GM23248 (cell line): ENCODE data around the gene ETNPPL. TPM values are rescaled to one million over a fixed set of nuclear protein-coding genes. Genes with fewer than 3 reads are reported as not detected.

Experiments
- DNase-seq: peaks from one replicate; pipeline ENCODE4 v3.0.0-alpha.2; 2015
- H2AFZ ChIP-seq: fragments of 200-600 bp; sonication (generic); 2 replicates; pipeline ENCODE4 v1.6.1; 2016; ENCODE audit warnings: antibody characterized with exemption
- H3F3A ChIP-seq: fragments of 200-600 bp; sonication (generic); 2 replicates; pipeline ENCODE4 v1.6.1; 2016; ENCODE audit warnings: mild to moderate bottlenecking, antibody characterized with exemption, mixed run types; ENCODE audit not compliant: insufficient read depth
- H3K27ac ChIP-seq: fragments of 200-600 bp; sonication (generic); 2 replicates; pipeline ENCODE4 v1.5.1; 2016; ENCODE audit warnings: mild to moderate bottlenecking
- H3K27me3 ChIP-seq: fragments of 200-600 bp; sonication (generic); replicated peaks from 2 replicates; pipeline ENCODE4 v1.6.1; 2016; ENCODE audit warnings: mild to moderate bottlenecking; ENCODE audit not compliant: insufficient read depth
- H3K36me3 ChIP-seq: fragments of 200-600 bp; sonication (generic); 2 replicates; pipeline ENCODE4 v1.6.1; 2016; ENCODE audit warnings: low read depth, mild to moderate bottlenecking
- H3K4me1 ChIP-seq: fragments of 200-600 bp; sonication (generic); 2 replicates; pipeline ENCODE4 v1.6.1; 2016; ENCODE audit warnings: mild to moderate bottlenecking; ENCODE audit not compliant: insufficient read depth
- H3K4me2 ChIP-seq: fragments of 200-600 bp; sonication (generic); one replicate; pipeline ENCODE4 v1.6.1; 2016; ENCODE audit warnings: mild to moderate bottlenecking; ENCODE audit not compliant: unreplicated experiment
- H3K4me3 ChIP-seq: fragments of 200-600 bp; sonication (generic); 2 replicates; pipeline ENCODE4 v1.5.1; 2016; ENCODE audit warnings: mild to moderate bottlenecking
- H3K79me2 ChIP-seq: fragments of 200-600 bp; sonication (generic); 2 replicates; pipeline ENCODE4 v1.6.1; 2016; ENCODE audit warnings: mild to moderate bottlenecking; ENCODE audit not compliant: insufficient read depth
- H3K9ac ChIP-seq: fragments of 200-600 bp; sonication (generic); 2 replicates; pipeline ENCODE4 v1.6.1; 2016; ENCODE audit warnings: mild to moderate bottlenecking
- H3K9me2 ChIP-seq: fragments of 200-600 bp; sonication (generic); 2 replicates; pipeline ENCODE4 v1.6.1; 2016; ENCODE audit warnings: mixed run types, mild to moderate bottlenecking, moderate library complexity; ENCODE audit not compliant: insufficient read depth
- H3K9me3 ChIP-seq: fragments of 200-600 bp; sonication (generic); one replicate; pipeline ENCODE4 v1.6.1; 2017; ENCODE audit warnings: low read depth
- H4K20me1 ChIP-seq: fragments of 200-600 bp; sonication (generic); 2 replicates; pipeline ENCODE4 v1.6.0; 2016; ENCODE audit not compliant: insufficient read depth
- EZH2 ChIP-seq: fragments of 200-600 bp; sonication (generic); IDR thresholded peaks from 2 replicates; pipeline ENCODE4 v1.6.1; 2018; ENCODE audit warnings: antibody characterized with exemption, mild to moderate bottlenecking; ENCODE audit not compliant: insufficient read depth, poor library complexity, severe bottlenecking
- EZH2phosphoT487 ChIP-seq: fragments of 200-600 bp; sonication (generic); IDR thresholded peaks from 2 replicates; pipeline ENCODE4 v1.6.1; 2018; ENCODE audit warnings: antibody characterized with exemption, moderate library complexity, mild to moderate bottlenecking, low read depth; ENCODE audit not compliant: insufficient read depth
- WGBS, 2 experiments: methylation state at CpG; one replicate each; pipeline ENCODE4 v1.1.6; 2015 to 2017; ENCODE audit warnings: low lambda C conversion rate in 2 of 2, low coverage in 1 of 2; ENCODE audit errors: missing lambda C conversion rate in 2 of 2; 5-methylcytosine and 5-hydroxymethylcytosine counted together
- in situ Hi-C: fragments of 300-500 bp; cut with MboI; formaldehyde crosslinking; loops from 2 replicates; pipeline ENCODE4 v1.15.0; 2020
- polyA plus RNA-seq: library from polyadenylated mRNA; unstranded; fragments of >200 nt; fragmentation: Nextera tagmentation; extraction: Ambion mirVana; gene quantifications from 2 replicates; pipeline ENCODE4 v1.2.1, GENCODE V29; 2016
- total RNA-seq: library from RNA; depleted of rRNA; stranded (reverse); fragments of >200 nt; shearing (Covaris generic); gene quantifications from 2 replicates; pipeline ENCODE4 v1.2.3, GENCODE V29; 2014

ETNPPL gene
- total and polyA plus RNA-seq, 2 experiments from 2014 or later, result not detected

DNA sequence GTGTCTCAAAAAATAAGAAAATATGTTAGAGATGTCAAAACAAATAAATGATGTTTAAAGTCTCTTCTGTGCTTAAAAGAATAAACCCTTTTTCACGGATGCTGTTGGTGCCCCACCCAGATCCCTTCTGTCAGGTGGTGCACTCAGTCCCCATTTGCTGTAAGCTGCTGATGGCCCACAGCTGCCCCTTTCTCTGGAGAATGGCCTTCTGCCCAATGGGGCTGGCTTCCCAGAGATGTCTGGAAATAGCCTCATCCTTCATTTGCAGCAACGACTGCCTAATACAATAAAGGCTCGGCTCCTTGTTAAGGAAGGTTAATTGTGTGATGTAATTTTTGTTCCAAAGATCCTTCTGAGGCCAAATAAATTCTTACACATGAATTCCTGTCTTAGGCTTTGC lies 31.8 kb downstream of the ETNPPL start:
- Histone ChIP-seq H4K20me1 (no peaks in the 10 kb centered on the region), H3K9me3 (no peaks in the 10 kb centered on the region), H3F3A (no peaks in the 10 kb centered on the region), H3K9ac (no peak overlapping the region), H3K4me3 (no peak overlapping the region), H3K4me1 (peaks cover 15% of the 10 kb centered on the region), H3K9me2 (no peaks in the 10 kb centered on the region), H3K27ac (no peak overlapping the region), H3K79me2 (no peaks in the 10 kb centered on the region), H3K27me3 (no peaks in the 10 kb centered on the region), H2AFZ (no peak overlapping the region), H3K36me3 (no peaks in the 10 kb centered on the region), H3K4me2 (no peak overlapping the region)
- TF ChIP-seq EZH2phosphoT487, result no peak
- TF ChIP-seq EZH2, result no peak
- WGBS, 2 experiments, result 42 to 48% methylated on average over 3 of the region's 3 CpGs
- no peak for DNase-seq
- in situ Hi-C loops, result no loop called here

DNA sequence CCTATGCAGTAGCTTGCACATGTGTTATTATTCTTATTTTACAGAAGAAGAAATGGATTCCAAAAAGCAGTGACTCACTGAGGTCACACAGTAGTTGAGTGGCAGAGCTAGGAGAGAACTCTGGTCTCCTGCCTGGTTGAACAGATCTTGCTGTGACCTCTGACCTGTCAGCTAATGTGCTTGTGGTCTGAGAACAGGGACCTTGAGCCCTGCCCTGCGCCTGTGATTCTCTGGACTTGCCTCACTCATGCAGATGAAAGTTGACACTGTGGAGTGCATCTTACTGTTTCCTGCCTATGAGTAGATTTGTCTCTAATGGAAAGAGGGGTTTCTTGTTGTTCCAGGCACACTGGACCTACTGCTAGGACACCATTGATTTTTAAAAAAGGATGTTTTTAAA lies 32.3 kb downstream of the ETNPPL start:
- Histone ChIP-seq H4K20me1 (no peaks in the 10 kb centered on the region), H3K27ac (no peak overlapping the region), H3K27me3 (no peaks in the 10 kb centered on the region), H3K36me3 (no peaks in the 10 kb centered on the region), H3K4me2 (no peak overlapping the region), H2AFZ (no peak overlapping the region), H3K4me3 (no peak overlapping the region), H3K9ac (no peak overlapping the region), H3K9me2 (no peaks in the 10 kb centered on the region), H3K79me2 (no peaks in the 10 kb centered on the region), H3F3A (no peaks in the 10 kb centered on the region), H3K9me3 (peaks cover 1% of the 10 kb centered on the region), H3K4me1 (peaks cover 14% of the 10 kb centered on the region)
- TF ChIP-seq EZH2, result no peak
- TF ChIP-seq EZH2phosphoT487, result no peak
- 36 to 56% methylated on average over 1 of the region's 1 CpG for WGBS, 2 experiments
- peak; percentile 9 for DNase-seq
- in situ Hi-C loops, result no loop called here

DNA sequence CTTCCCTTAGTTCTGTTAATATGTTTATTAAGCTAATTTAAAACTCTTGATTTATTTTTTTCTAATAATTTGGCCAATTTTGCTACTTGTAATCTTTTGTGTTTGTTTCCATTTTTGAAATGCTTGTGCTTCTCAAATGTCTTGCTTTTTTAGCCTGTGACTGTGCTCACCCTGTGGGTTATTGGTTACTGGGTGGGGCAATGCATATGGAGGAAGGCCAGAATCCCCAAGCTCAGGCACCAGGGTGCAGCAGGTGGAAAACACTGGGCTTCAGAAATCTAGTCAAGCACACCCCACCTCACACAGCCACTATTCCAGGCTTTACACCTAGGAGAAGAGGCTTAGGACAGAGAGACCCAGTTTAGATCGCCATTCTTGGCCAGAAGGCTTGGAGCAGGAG lies 33.1 kb downstream of the ETNPPL start:
- no peak overlapping the region for H2AFZ ChIP-seq
- in situ Hi-C loops, result no loop called here
- no peaks in the 10 kb centered on the region for H3K9me2 ChIP-seq
- no peak overlapping the region for H3K27ac ChIP-seq
- H3K36me3 ChIP-seq, result no peaks in the 10 kb centered on the region
- WGBS, 2 experiments, result 83 to 100% methylated on average over 1 of the region's 1 CpG
- no peaks in the 10 kb centered on the region for H4K20me1 ChIP-seq
- DNase-seq, result no peak
- peaks cover 6% of the 10 kb centered on the region; the same call in 1 of the 2 replicates for H3K4me1 ChIP-seq
- no peak for TF ChIP-seq EZH2
- no peak for TF ChIP-seq EZH2phosphoT487
- H3K79me2 ChIP-seq, result no peaks in the 10 kb centered on the region
- H3K9me3 ChIP-seq, result peaks cover 4% of the 10 kb centered on the region
- no peaks in the 10 kb centered on the region for H3K27me3 ChIP-seq
- H3K9ac ChIP-seq, result no peak overlapping the region
- no peaks in the 10 kb centered on the region for H3F3A ChIP-seq
- no peak overlapping the region for H3K4me2 ChIP-seq
- H3K4me3 ChIP-seq, result no peak overlapping the region

DNA sequence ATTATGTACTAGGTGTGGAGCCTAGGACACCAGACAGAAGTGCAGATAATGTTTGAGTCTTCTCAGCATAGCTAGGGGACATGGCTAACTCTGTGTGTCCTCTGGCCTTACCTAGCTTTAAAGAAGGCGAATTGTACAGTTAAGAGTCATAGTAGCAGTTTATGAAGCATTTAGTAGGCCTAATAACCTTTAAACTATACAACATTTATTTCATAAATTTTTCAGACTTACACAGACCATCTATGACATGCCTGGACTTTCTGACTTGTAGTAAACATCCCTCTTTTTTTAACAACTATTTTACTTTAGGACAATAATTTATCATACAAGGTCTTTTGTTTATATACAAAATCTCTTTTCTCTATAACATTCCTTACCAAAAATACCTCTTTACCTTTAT lies 37.4 kb downstream of the ETNPPL start:
- H3K27ac ChIP-seq, result no peak overlapping the region
- no peak overlapping the region for H3K9ac ChIP-seq
- in situ Hi-C loops, result no loop called here
- H3K4me1 ChIP-seq, result no peaks in the 10 kb centered on the region
- no peak overlapping the region for H2AFZ ChIP-seq
- no peaks in the 10 kb centered on the region for H3F3A ChIP-seq
- H3K9me2 ChIP-seq, result no peaks in the 10 kb centered on the region
- H4K20me1 ChIP-seq, result no peaks in the 10 kb centered on the region
- H3K36me3 ChIP-seq, result no peaks in the 10 kb centered on the region
- no peaks in the 10 kb centered on the region for H3K27me3 ChIP-seq
- H3K4me3 ChIP-seq, result no peak overlapping the region
- peaks cover 4% of the 10 kb centered on the region for H3K9me3 ChIP-seq
- WGBS, 2 experiments, result 9 to 12% methylated on average over 1 of the region's 1 CpG
- TF ChIP-seq EZH2 (no peak), EZH2phosphoT487 (no peak)
- H3K4me2 ChIP-seq, result no peak overlapping the region
- no peaks in the 10 kb centered on the region for H3K79me2 ChIP-seq
- no peak for DNase-seq

DNA sequence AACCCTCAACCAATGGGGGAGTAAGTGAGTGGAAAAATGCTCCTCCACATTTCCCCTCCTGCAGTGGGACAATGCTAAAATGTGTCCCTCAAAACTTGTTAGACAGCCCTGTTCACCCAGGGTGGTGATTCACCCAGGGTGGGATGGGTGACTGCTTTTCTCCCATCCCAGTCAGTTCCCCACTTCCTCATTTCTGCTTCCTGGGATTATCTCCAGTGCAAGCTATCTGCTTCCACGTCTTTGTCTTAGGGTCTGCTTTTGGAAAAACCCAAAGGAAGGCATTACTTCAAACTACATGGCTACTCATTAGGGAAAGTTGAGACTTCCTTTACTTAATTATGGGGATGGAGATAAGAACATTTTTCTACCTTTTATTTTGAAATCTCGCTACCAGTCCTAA lies 45.5 kb downstream of the ETNPPL start:
- no peak overlapping the region for H3K4me3 ChIP-seq
- 78 to 87% methylated on average over 2 of the region's 2 CpGs for WGBS, 2 experiments
- H4K20me1 ChIP-seq, result no peaks in the 10 kb centered on the region
- in situ Hi-C loops, result no loop called here
- no peak for DNase-seq
- H3K27me3 ChIP-seq, result no peaks in the 10 kb centered on the region
- no peak overlapping the region for H2AFZ ChIP-seq
- no peaks in the 10 kb centered on the region for H3K79me2 ChIP-seq
- H3K36me3 ChIP-seq, result no peaks in the 10 kb centered on the region
- no peak overlapping the region for H3K4me2 ChIP-seq
- H3K9me3 ChIP-seq, result no peaks in the 10 kb centered on the region
- no peak overlapping the region for H3K27ac ChIP-seq
- H3F3A ChIP-seq, result no peaks in the 10 kb centered on the region
- H3K4me1 ChIP-seq, result no peaks in the 10 kb centered on the region
- no peak overlapping the region for H3K9ac ChIP-seq
- no peaks in the 10 kb centered on the region for H3K9me2 ChIP-seq
- no peak for TF ChIP-seq EZH2
- no peak for TF ChIP-seq EZH2phosphoT487
